ENCODE data around the gene RAB4A.
A peak's percentile ranks its signal among the peaks of the same experiment; 100 is the strongest.

RAB4A gene

GRCh38 chr1:229340496-229340895 lies 69.6 kb downstream of the RAB4A start:
- no peak for DNase-seq

- peak; percentile 49 to 82 (median 60) for DNase-seq
Measured at GRCh38 chr1:229341774-229342655, 71.1 kb downstream of the RAB4A start.

GRCh38 chr1:229342656-229343569 lies 72.0 kb downstream of the RAB4A start, which contains the start of gene CCSAP:
CCSAP (minus strand) TSS chr1:229343047; CDS start chr1:229342465, 582 bp downstream.
- peak in 2 of 4 experiments; percentile 51 to 62 for DNase-seq

GRCh38 chr1:229344139-229344538 lies 73.2 kb downstream of the RAB4A start:
- DNase-seq: no peak

GRCh38 chr1:229344937-229345684 lies 74.2 kb downstream of the RAB4A start:
- no peak for DNase-seq

GRCh38 chr1:229347528-229347927 lies 76.6 kb downstream of the RAB4A start:
- no peak for DNase-seq

GRCh38 chr1:229349463-229350385 lies 78.8 kb downstream of the RAB4A start:
- DNase-seq: no peak

GRCh38 chr1:229352975-229353374 lies 82.1 kb downstream of the RAB4A start:
- no peak for DNase-seq

- DNase-seq: no peak
Measured at GRCh38 chr1:229354226-229354625, 83.3 kb downstream of the RAB4A start.
